Neural progenitor cell (in vitro differentiated cells): ENCODE data around the gene GSTO1. TPM values are rescaled to one million over a fixed set of nuclear protein-coding genes. Genes with fewer than 3 reads are reported as not detected.

ENCODE experiments used
- DNase-seq: peaks from one replicate; pipeline ENCODE4 v3.0.0-alpha.2; 2016; ENCODE audit warnings: low spot score
- H2AFZ ChIP-seq: fragments of 200-600 bp; sonication (generic); replicated peaks from 2 replicates; pipeline ENCODE4 v1.6.1; 2016; ENCODE audit warnings: antibody characterized with exemption
- H3F3A ChIP-seq: fragments of 200-600 bp; sonication (generic); 2 replicates; pipeline ENCODE4 v1.6.1; 2016; ENCODE audit warnings: antibody characterized with exemption, low read depth
- H3K27ac ChIP-seq: fragments of 200-600 bp; sonication (generic); 2 replicates; pipeline ENCODE4 v1.5.1; 2016; ENCODE audit warnings: mild to moderate bottlenecking
- H3K27me3 ChIP-seq: fragments of 200-600 bp; sonication (generic); 2 replicates; pipeline ENCODE4 v1.6.1; 2016; ENCODE audit warnings: mild to moderate bottlenecking, moderate library complexity
- H3K36me3 ChIP-seq: fragments of 200-600 bp; sonication (generic); 2 replicates; pipeline ENCODE4 v1.5.1; 2016
- H3K4me1 ChIP-seq: fragments of 200-600 bp; sonication (generic); 2 replicates; pipeline ENCODE4 v1.6.1; 2016; ENCODE audit warnings: mixed run types
- H3K4me2 ChIP-seq: fragments of 200-600 bp; sonication (generic); 2 replicates; pipeline ENCODE4 v1.6.1; 2016
- H3K4me3 ChIP-seq: fragments of 200-600 bp; sonication (generic); 2 replicates; pipeline ENCODE4 v1.5.1; 2016
- H3K79me2 ChIP-seq: fragments of 200-600 bp; sonication (generic); 2 replicates; pipeline ENCODE4 v1.6.1; 2016; ENCODE audit warnings: low read depth
- H3K9ac ChIP-seq: fragments of 200-600 bp; sonication (generic); 2 replicates; pipeline ENCODE4 v1.6.1; 2016
- H3K9me3 ChIP-seq: fragments of 200-600 bp; sonication (generic); 2 replicates; pipeline ENCODE4 v1.5.1; 2016; ENCODE audit warnings: low read depth
- H4K20me1 ChIP-seq: fragments of 200-600 bp; sonication (generic); 2 replicates; pipeline ENCODE4 v1.6.1; 2016; ENCODE audit warnings: low read depth
- H3K27ac Mint-ChIP-seq: 3 replicates; pipeline ENCODE4 v1.8.0; 2021; ENCODE audit warnings: mixed read lengths
- H3K27me3 Mint-ChIP-seq: 2 replicates; pipeline ENCODE4 v1.8.0; 2022; ENCODE audit warnings: low read depth, mild to moderate bottlenecking, inconsistent platforms, moderate library complexity, mixed read lengths; ENCODE audit not compliant: insufficient read depth
- H3K36me3 Mint-ChIP-seq: 3 replicates; pipeline ENCODE4 v1.8.0; 2021; ENCODE audit warnings: mixed read lengths
- H3K4me1 Mint-ChIP-seq: 3 replicates; pipeline ENCODE4 v1.8.0; 2021; ENCODE audit warnings: mixed read lengths
- H3K4me3 Mint-ChIP-seq: 3 replicates; pipeline ENCODE4 v1.8.0; 2021; ENCODE audit warnings: mild to moderate bottlenecking, moderate library complexity, mixed read lengths
- H3K9me3 Mint-ChIP-seq: 3 replicates; pipeline ENCODE4 v1.8.0; 2020; ENCODE audit warnings: mixed read lengths
- CTCF ChIP-seq: fragments of 200-600 bp; sonication (generic); IDR thresholded peaks from 2 replicates; pipeline ENCODE4 v1.5.1; 2017; ENCODE audit warnings: antibody characterized with exemption, mild to moderate bottlenecking
- EZH2 ChIP-seq: fragments of 200-600 bp; sonication (generic); IDR thresholded peaks from 2 replicates; pipeline ENCODE4 v1.6.1; 2017; ENCODE audit warnings: antibody characterized with exemption, mild to moderate bottlenecking, moderate library complexity
- EZH2phosphoT487 ChIP-seq: fragments of 200-600 bp; sonication (generic); IDR thresholded peaks from 2 replicates; pipeline ENCODE4 v1.6.1; 2017; ENCODE audit warnings: antibody characterized with exemption
- total RNA-seq: library from RNA; depleted of rRNA; stranded (reverse); fragments of >200 nt; gene quantifications from 2 replicates; pipeline ENCODE4 v1.2.3, GENCODE V29; 2015; ENCODE audit warnings: low replicate concordance

Gene GSTO1
- total RNA-seq, 1 donor from 2014 or later, result 48.6 TPM

GRCh38 chr10:104274762-104275721 lies 20.4 kb downstream of the GSTO1 start:
- H3K4me2 ChIP-seq, result peak overlapping the region; percentile 70
- Mint-ChIP-seq H3K4me3 (no peak overlapping the region), H3K4me1 (peaks cover 11% of the 10 kb centered on the region), H3K27me3 (no peaks in the 10 kb centered on the region), H3K36me3 (no peaks in the 10 kb centered on the region), H3K27ac (no peak overlapping the region), H3K9me3 (no peaks in the 10 kb centered on the region)
- peak; percentile 73 for DNase-seq
- no peaks in the 10 kb centered on the region for H3F3A ChIP-seq
- H4K20me1 ChIP-seq, result no peaks in the 10 kb centered on the region
- TF ChIP-seq EZH2 (no peak), CTCF (peak; percentile 88)
- H3K79me2 ChIP-seq, result no peaks in the 10 kb centered on the region
- no peak overlapping the region for H3K9ac ChIP-seq
- no peak overlapping the region for H3K27ac ChIP-seq
- peak overlapping the region; percentile 95 for H2AFZ ChIP-seq
- no peaks in the 10 kb centered on the region for H3K4me1 ChIP-seq
- H3K36me3 ChIP-seq, result no peaks in the 10 kb centered on the region
- H3K4me3 ChIP-seq, result peak overlapping the region; percentile 43
- H3K9me3 ChIP-seq, result no peaks in the 10 kb centered on the region
- peaks cover 5% of the 10 kb centered on the region for H3K27me3 ChIP-seq

- H3K27ac Mint-ChIP-seq, result no peak overlapping the region
- no peak for DNase-seq
- Histone ChIP-seq H3K4me2 (no peak overlapping the region), H3K27me3 (peaks cover 5% of the 10 kb centered on the region), H3K36me3 (no peaks in the 10 kb centered on the region), H3K4me3 (no peak overlapping the region), H4K20me1 (no peaks in the 10 kb centered on the region), H3K27ac (no peak overlapping the region), H3K79me2 (no peaks in the 10 kb centered on the region), H3K9ac (no peak overlapping the region), H3F3A (no peaks in the 10 kb centered on the region), H2AFZ (no peak overlapping the region), H3K9me3 (no peaks in the 10 kb centered on the region), H3K4me1 (no peaks in the 10 kb centered on the region)
- no peak overlapping the region for H3K4me3 Mint-ChIP-seq
- H3K4me1 Mint-ChIP-seq, result peaks cover 8% of the 10 kb centered on the region
- no peaks in the 10 kb centered on the region for H3K36me3 Mint-ChIP-seq
- H3K9me3 Mint-ChIP-seq, result no peaks in the 10 kb centered on the region
- TF ChIP-seq EZH2, result no peak
- TF ChIP-seq CTCF, result no peak
- TF ChIP-seq EZH2phosphoT487, result no peak
- H3K27me3 Mint-ChIP-seq, result no peaks in the 10 kb centered on the region
Observed at GRCh38 chr10:104276192-104276591, 21.5 kb downstream of the GSTO1 start.

GRCh38 chr10:104277785-104278184 lies 23.1 kb downstream of the GSTO1 start:
- no peaks in the 10 kb centered on the region for H3K36me3 ChIP-seq
- H3K27ac Mint-ChIP-seq, result no peak overlapping the region
- H3K4me3 ChIP-seq, result no peak overlapping the region
- H3K9me3 ChIP-seq, result no peaks in the 10 kb centered on the region
- no peak for TF ChIP-seq EZH2phosphoT487
- no peak for TF ChIP-seq CTCF
- TF ChIP-seq EZH2, result no peak
- H4K20me1 ChIP-seq, result no peaks in the 10 kb centered on the region
- H3K79me2 ChIP-seq, result no peaks in the 10 kb centered on the region
- no peak overlapping the region for H3K4me3 Mint-ChIP-seq
- no peaks in the 10 kb centered on the region for H3K27me3 Mint-ChIP-seq
- no peaks in the 10 kb centered on the region for H3K9me3 Mint-ChIP-seq
- H3F3A ChIP-seq, result no peaks in the 10 kb centered on the region
- no peaks in the 10 kb centered on the region for H3K36me3 Mint-ChIP-seq
- peaks cover 5% of the 10 kb centered on the region for H3K27me3 ChIP-seq
- no peaks in the 10 kb centered on the region for H3K4me1 ChIP-seq
- H3K4me2 ChIP-seq, result no peak overlapping the region
- no peak overlapping the region for H2AFZ ChIP-seq
- no peak overlapping the region for H3K9ac ChIP-seq
- H3K27ac ChIP-seq, result no peak overlapping the region
- peaks cover 8% of the 10 kb centered on the region for H3K4me1 Mint-ChIP-seq
- DNase-seq, result no peak
